Hypothalamus (tissue), 51 donors: ENCODE data around the gene EXD3.
"Not testable (repeated sequence)": the region's sequence is repeated elsewhere in the genome, so short reads cannot be mapped to it uniquely, and the experiment has no call there.

Experiments
- DNase-seq, 51 donors: peaks; one replicate each; lab custom pipeline; 2025; lab: John Stamatoyannopoulos, UW

EXD3 gene

DNA sequence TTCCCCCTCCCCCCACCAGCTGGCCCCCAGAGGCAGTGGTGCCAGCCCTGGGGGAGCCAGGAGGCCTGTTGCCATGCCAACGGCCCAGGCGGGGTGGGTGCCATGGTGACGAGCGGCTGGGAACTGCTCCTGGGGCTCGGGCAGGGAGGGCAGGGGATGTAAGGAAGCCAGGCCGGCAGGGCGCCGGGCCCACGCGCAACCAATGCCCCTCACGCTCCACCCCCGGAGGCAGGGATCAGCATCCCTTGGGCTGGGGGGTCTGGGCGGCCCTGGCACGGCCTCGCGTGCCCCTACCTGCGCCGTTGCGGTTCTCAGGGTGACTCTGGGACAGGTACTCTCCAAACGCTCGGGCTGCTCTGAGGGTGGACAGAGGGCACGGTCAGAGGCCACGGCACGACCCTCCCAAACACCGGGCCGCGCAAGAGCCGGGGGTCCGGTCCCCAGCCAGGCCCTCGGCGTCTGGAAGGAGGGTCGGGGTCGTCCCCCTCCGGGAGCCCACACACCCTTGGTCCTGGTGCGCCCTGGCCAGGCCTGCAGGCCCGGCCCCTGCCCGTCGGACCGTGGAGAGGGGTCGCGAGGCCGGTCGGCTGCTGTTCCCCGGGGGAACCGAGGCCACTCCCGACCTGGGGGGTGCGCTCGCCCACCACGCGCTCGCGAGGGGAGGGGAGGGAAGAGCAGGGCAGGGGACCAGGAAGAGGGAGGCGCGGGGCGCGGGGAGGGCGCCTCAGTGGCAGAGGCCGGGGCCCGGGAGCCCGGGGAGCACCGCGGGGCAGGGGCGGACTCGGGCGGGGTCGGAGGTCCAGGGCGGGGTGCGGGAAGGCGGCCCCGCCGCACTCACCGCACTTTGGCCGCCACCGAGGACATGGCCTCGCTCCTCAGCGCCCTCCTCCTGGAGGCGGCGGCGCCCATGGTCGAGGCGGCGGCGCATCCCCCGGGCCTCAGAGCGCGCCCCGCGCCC lies 35.5 kb upstream of the EXD3 start:
- DNase-seq, result peak in 42 of 51 donors; percentile 13 to 87 (median 69)

DNA sequence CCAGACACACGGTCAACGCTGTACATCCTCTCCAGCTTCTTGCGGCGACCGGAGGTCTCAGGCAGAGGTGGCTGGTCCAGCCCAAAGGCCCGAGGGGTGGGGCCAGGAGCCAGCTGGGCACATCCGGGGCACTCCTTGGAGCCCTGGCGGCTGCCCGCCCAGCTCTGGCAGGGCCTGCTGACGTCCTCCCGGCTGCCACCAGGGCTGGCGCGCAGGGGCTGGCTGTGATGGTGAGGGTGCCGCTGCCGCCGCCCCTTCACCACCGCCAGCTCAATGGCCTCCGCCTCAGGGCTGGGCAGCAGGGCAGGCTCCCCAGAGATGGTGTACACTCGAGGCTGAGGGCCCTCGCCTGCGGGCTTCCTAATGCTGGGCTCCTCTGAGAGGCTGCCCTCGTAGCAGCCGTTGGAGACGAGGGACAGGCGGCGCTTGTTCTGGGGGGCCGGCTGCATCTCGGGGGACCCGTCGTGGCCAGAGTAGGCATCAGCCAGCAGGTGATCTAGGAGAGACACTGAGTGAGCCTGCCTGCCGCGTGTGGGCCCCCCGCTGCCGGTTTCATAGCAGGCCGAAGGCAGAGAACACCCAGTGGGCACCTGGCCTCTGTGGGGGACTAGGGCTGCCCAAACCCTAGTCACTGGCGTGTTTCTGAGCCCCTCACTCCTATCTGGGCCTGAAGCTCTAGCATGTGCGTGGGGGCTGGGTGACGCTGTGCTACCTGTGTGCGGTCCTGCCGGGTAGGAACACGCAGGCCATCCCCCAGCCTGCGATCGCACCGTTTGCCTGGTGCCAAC lies 34.6 kb upstream of the EXD3 start:
- DNase-seq, result peak in 8 of 51 donors; percentile 28 to 48 (median 38)

DNA sequence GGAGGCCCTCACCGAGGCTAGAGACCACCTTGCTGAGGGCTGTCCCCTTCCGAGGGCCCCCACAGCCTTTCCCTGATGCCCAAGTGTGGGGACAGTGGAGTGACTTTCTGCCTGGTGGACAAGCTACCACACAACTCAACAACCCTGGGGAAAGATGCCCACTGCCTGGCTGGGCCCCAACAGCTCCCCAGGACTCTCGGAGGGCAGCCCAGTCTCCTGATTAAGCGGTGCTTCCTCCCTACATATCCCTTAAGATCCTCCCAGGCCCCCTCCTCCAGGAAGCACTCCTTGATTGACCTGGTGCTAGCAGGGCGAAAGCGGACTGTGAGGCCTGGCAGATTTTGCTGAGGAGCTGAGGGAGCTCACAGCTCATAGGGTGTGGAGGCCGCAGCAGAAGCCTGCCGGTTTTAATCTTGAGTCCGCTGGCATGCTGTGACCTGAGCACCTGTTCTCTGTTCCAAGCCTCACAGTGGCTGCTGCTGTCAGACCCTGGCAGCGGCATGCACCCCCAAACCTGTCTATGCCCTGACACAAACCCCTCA lies 34.0 kb upstream of the EXD3 start:
- DNase-seq, result no peak

DNA sequence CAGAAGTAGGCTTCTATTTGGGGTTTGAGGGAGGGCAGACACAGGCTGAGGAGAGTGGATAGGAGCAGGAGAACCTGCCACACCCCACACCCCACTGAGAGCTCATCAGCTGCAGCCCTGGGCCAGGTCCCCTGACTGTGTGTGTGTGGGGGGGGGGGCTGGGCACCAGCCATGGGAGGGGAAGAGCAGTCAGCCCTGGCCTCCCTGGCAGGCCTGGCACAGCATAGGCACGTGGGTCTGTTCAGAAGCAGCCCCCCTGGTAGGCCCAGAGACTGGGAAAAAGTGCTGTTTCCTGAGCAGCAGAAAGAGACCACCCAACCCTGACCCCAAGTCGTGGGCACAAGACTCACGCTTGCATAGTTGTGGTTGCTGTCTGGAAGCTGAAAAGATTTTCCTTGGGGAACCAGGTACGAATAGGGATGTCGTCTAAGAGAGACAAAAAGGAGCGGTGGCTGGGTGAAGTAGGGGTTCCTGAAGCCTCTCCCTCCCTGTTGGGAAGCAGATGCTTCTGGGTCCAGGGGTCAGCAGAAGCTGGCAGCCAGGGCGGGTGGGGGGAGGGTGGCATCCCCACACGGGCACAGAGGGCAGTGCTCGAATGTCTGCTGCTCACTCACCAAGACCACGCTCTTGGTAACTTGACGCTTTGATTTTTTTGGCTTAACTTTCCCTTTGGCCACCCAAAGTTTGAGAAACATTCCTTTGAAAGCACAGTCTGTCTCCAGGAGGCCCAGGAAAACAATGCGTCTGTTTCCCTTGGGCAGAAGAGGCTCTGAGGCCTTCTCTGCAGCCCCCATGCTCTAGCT lies 33.3 kb upstream of the EXD3 start:
- DNase-seq, result peak in 1 of 51 donors; percentile 28

DNA sequence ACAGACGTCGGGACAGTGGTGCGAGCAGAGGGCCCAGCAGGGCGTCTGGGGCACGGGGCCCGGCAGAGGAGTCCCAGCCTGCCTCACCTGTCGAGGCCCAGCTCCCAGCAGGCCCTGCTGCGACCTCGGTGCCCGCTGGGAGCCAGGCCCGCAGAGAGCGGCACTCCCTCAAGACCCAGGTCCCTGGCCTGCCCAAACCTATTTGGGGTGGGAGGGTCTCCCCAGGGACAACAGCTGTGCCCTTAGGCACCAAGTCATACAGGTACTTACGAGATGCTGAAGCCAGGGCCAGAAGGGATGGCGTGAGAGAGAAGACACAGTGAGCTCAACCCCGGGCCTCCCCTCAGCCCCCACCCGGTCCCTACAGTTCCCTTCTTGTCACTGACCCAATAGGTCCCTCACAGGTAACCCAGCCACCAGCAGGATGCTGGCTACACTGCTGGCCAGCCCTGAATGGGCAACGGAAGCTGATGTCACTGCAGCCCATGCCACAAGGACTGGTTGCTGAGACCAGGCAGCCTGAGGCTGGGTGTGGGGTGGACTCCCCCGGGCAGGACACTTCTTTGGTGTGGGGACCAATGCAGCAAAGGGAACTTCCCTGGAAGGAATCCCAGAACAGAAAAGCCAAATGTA lies 32.5 kb upstream of the EXD3 start:
- no peak for DNase-seq

DNA sequence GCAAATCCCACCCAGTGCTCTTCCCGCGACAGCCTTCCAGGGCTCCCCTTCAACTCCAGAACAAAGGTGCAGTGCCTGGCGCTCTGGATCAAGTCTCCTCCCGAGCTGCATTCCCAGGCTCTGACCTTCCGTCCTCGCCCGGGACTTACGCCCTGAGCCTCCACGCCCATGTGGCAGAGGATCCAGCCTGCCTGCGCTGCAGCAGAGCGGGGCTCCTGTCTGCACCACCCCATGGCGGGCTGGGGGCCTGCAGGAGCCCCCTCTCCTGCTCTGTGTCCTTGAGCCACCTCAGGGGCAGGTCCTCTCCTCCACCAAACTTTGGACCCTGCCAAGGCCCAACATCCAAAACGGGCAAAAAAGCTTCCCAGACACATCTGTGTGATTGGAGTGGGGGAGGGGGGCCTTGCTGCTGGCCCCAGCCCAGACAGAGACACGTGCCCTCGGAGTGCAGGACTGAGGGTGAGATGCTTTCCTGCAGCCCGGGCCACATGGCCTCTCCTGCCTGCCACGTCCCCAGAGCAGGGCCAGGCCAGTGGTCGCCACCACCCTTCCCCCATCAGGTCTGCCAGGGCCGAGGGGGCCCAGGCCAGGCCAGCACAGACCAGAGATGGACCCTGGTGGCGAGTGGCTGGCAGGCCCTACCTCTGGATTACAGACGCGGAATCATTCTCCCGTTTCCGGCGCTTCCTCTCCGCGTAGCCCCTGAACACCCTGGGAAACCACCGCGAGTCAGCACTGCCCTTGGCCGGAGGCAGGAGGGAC lies 31.8 kb upstream of the EXD3 start:
- no peak for DNase-seq

DNA sequence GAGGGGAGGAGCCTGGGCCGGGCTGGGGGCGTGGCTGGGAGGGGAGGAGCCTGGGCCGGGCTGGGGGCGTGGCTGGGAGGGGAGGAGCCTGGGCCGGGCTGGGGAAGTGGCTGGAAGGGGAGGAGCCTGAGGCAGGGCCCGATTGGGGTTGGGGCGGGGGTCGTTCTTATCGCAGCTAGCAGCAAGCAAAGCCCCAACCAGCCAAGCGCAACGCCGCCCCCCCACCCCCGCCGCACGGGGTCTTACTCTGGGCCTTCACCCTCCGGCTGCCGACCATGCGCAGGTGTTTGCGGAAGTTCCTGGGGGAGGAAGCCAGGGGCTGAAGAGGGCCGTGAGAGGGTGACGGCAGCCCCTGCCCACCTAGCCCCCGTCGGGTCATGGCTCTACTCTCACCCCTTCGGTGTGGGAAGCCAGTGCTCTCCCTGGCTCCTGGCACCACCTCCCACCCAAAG lies 31.2 kb upstream of the EXD3 start:
- DNase-seq, result peak in 4 of 51 donors; percentile 38 to 65 (median 50)

DNA sequence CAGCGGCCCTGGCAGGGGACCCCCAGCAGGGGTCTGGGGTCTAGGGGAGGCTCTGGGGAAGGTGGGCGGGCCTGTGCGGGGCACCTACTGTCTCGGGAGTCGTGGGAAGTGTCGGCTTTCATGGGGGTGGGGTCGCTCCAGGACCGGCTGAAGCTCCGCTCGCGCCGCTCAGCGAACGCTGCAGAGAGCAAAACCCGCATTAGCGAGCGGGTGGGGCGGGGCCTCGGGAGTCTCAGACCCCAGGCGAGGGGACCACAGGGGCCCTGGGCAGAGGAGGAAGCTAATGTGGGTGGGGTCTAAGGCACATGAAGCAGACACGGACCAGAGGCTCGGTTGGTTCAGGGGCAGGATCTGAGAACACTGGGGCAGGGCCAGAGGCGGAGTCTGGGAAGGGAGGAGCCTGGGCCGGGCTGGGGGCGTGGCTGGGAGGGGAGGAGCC lies 30.7 kb upstream of the EXD3 start:
- peak in 17 of 51 donors; percentile 18 to 65 (median 48) for DNase-seq

DNA sequence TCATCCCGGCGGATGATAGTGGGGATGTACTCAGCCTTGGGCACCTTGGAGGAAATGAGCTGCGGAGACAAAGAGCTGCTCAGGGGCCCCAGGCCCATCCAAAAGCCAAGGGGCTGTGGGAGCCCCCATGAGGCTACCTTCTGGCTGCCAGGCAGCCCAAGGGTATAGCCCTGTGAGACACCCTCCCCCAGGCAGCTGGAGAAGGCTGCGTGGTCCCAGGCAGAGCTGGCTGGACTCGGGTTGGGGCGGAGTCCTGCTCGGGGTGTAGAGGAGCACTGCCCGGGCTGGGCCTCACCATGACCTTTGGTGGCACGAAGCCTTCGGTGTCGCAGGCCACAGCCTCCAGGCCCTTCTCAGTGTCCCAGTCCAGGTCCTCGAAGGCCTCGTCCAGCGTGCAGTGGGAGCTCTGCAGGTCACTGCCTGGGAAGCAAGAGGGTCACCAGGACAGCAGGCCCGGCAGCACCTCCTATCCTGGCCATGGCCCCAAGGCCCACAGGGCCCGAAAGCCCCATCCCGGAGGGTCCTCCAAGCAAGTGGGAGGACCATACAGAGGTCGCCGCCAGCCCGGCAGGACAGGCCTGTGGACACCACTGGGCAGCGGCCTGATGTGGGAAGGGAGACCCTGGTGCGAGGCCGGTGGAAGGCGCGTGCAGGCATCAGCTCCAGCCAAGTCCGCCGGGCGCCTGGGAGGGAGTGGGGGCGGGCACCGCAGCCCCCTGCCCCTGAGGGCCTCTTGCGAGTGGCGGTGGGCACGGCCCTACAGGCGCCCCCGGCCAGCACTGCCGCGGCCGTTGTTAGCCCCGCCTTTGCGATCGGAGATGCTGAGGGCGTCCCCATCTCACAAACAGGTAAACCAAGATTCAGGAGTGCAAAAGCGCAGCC lies 30.0 kb upstream of the EXD3 start:
- no peak for DNase-seq

DNA sequence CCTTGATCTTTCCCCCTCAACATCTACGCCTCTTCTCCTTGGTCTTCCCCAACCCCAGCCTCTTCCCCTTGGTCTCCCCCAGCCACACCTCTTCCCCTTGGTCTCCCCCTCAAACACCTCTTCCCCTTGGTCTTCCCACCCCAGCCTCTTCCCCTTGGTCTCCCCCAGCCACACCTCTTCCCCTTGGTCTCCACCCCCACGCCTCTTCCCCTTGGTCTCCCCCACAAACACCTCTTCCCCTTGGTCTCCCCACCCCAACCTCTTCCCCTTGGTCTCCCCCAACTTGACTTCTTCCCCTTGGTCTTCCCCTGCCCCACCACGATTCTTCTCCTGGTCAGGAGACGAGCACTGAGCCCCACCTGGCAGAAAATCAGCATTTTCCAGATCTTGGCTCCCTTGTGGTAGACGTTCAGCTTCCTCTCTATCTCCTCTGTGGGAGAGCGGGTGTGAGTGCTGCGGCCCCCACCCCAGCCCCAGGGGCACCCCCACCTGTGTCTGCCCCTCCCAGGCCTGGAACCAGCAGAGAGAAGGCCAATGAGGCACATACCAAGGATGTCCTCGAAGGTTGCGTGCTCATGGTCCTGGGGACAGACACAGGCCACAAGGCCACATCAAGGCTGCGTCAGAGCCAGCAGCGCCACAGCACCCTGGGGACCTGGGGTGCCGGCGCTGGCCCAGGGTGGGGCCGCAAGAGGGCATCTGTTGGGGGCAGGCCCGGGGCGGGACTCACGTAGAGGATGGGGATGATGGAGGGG lies 29.2 kb upstream of the EXD3 start:
- DNase-seq, result no peak

DNA sequence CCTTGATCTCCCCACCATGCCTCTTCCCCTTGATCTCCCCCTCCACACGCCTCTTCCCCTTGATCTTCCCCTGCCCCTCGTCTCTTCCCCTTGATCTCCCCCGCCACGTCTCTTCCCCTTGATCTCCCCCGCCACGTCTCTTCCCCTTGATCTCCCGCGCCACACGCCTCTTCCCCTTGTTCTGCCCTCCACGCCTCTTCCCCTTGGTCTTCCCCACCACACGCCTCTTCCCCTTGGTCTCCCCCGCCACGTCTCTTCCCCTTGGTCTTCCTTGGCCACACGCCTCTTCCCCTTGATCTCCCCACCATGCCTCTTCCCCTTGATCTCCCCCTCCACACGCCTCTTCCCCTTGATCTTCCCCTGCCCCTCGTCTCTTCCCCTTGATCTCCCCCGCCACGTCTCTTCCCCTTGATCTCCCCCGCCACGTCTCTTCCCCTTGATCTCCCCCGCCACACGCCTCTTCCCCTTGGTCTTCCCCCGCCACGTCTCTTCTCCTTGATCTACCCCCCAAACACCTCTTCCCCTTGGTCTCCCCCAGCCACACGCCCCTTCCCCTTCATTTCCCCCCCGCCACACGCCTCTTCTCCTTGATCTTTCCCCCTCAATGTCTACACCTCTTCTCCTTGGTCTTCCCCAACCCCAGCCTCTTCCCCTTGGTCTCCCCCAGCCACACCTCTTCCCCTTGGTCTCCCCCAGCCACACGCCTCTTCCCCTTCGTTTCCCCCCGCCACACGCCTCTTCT lies 28.5 kb upstream of the EXD3 start:
- not testable (repeated sequence) for DNase-seq

DNA sequence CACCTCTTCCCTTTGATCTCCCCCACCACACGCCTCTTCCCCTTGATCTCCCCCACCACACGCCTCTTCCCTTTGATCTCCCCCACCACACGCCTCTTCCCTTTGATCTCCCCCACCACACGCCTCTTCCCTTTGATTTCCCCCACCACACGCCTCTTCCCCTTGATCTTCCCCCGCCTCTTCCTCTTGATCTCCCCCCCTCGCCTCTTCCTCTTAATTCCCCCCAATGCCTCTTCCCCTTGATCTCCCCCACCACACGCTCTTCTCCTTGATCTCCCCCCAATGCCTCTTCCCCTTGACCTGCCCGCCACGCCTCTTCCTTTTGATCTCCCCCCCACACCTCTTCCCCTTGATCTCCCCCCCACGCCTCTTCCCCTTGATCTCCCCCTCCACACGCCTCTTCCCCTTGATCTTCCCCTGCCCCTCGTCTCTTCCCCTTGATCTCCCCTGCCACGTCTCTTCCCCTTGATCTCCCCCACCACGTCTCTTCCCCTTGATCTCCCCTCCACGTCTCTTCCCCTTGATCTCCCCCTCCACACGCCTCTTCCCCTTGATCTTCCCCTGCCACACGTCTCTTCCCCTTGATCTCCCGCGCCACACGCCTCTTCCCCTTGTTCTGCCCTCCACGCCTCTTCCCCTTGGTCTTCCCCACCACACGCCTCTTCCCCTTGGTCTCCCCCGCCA lies 27.7 kb upstream of the EXD3 start:
- not testable (repeated sequence) for DNase-seq

DNA sequence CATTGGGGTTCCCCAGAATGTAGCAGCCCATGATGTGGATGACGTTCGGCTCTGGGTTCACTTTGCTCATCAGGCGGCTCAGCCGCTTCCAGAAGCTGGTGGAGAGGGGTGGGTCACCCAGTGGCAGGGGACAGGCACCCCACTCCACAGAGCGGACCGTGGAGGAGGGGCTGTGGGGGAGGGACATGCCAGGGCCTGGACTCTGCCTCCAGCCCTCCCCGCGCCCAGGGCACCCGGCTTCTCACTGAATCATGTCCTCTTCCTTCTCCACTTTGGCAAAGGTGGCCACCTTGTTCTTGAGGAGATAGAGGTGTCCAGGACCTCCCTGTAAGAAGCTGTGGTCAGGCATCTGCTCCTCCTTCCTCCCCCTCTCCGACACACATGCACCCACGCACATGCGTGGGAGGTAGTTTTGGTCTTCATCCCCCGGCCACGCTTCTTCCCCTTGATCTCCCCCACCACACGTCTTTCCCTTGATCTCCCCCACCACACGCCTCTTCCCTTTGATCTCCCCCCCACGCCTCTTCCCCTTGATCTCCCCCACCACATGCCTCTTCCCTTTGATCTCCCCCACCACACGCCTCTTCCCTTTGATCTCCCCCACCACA lies 27.1 kb upstream of the EXD3 start:
- DNase-seq, result no peak

DNA sequence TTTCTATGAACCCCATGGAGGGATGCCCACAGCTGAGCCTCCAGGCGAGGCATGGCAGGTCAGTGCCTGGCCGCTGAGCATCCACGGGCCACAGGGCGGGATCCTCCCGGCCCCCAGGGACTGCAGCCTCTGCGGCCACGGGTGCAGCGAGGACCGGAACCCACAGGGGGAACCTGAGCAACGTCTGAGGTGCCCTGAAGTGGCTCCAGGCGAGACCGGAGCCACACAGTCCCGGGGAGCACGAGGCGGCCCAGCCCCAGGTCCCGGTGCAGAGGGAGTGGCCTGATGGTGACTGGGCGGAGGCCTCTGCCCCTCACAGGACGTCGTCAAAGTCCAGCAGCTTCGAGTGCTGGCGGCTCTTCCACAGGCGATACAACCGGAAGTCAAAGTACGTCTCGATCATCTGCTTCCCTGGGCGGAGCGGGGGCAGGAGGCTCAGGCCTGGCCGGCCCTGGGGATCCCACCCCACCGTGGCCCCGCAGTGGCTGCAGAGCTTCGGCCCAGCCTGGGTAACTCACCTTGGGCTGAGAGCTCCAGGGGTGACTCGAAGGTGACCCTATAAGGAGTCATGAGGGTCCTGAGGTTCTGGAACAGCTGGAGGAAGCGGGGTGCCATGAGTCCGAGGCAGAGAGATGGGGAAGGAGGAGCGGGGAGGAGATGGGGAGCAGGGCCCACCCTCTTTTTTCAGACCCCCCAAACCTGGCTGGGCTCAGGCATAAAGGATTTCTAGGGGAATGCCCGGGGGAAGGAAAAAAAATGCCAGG lies 26.3 kb upstream of the EXD3 start:
- no peak for DNase-seq

DNA sequence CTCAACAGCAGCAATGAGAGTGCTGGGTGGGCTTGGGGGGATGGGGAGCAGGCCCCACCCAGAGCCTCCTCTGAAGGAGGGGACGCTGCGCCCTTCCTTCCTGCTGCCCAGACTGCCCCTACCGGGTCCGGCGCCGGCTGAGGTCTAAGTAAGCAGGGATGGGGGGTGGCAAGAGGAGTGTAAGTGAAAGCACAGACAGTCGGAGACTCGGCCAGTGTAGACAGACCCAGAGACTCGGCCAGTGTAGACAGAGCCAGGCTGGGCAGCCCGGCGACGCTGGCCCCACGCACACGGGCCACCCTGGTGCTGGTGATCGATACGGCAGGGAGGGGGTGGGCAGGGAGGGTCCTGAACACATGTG lies 25.6 kb upstream of the EXD3 start:
- DNase-seq, result no peak
